H9 (cell line): ENCODE measurements around the gene NUP85. TPM values are rescaled to one million over a fixed set of nuclear protein-coding genes. Genes with fewer than 3 reads are reported as not detected.

Experiments used
- DNase-seq: peaks from one replicate; pipeline ENCODE4 v3.0.0-alpha.2; 2017
- H2AFZ ChIP-seq: one replicate; pipeline ENCODE4 v1.6.1; 2013; ENCODE audit warnings: mild to moderate bottlenecking, low read length, control low read depth, moderate library complexity
- H2AK5ac ChIP-seq: 2 replicates; pipeline ENCODE4 v1.6.1; 2013; ENCODE audit warnings: low read length, control low read depth, mixed read lengths; ENCODE audit not compliant: insufficient read length
- H2BK120ac ChIP-seq: one replicate; pipeline ENCODE4 v1.6.1; 2013; ENCODE audit warnings: low read depth, mild to moderate bottlenecking, low read length, control low read depth, inconsistent platforms; ENCODE audit not compliant: poor library complexity, severe bottlenecking
- H2BK12ac ChIP-seq: 2 replicates; pipeline ENCODE4 v1.6.1; 2013; ENCODE audit warnings: low read length, control low read depth, mixed read lengths, low read depth; ENCODE audit not compliant: insufficient read length
- H2BK15ac ChIP-seq: 2 replicates; pipeline ENCODE4 v1.6.1; 2013; ENCODE audit warnings: low read depth, low read length, control low read depth
- H2BK20ac ChIP-seq: one replicate; pipeline ENCODE4 v1.6.1; 2013; ENCODE audit warnings: low read depth, mild to moderate bottlenecking, low read length, control low read depth, inconsistent platforms; ENCODE audit not compliant: poor library complexity, severe bottlenecking
- H2BK5ac ChIP-seq: 2 replicates; pipeline ENCODE4 v1.6.1; 2013; ENCODE audit warnings: low read length, control low read depth, mixed read lengths; ENCODE audit not compliant: insufficient read length
- H3K14ac ChIP-seq: 2 replicates; pipeline ENCODE4 v1.6.1; 2013; ENCODE audit warnings: low read length, control low read depth; ENCODE audit not compliant: insufficient read depth
- H3K18ac ChIP-seq: 2 replicates; pipeline ENCODE4 v1.6.1; 2013; ENCODE audit warnings: low read depth, mild to moderate bottlenecking, mixed read lengths, low read length, control low read depth; ENCODE audit not compliant: insufficient read length
- H3K23ac ChIP-seq: 2 replicates; pipeline ENCODE4 v1.6.1; 2013; ENCODE audit warnings: low read length, control low read depth, mixed read lengths, low read depth; ENCODE audit not compliant: insufficient read length
- H3K23me2 ChIP-seq: 2 replicates; pipeline ENCODE4 v1.6.1; 2013; ENCODE audit warnings: low read depth, mild to moderate bottlenecking, mixed read lengths, low read length, control low read depth; ENCODE audit not compliant: insufficient read length, poor library complexity, severe bottlenecking
- H3K27ac ChIP-seq: 2 replicates; pipeline ENCODE4 v1.5.1; 2013; ENCODE audit warnings: low read length, control low read depth, mixed read lengths, low read depth; ENCODE audit not compliant: insufficient read length
- H3K27me3 ChIP-seq: 2 replicates; pipeline ENCODE4 v1.6.1; 2013; ENCODE audit warnings: low read length, control low read depth, inconsistent platforms; ENCODE audit not compliant: insufficient read depth
- H3K4ac ChIP-seq: 2 replicates; pipeline ENCODE4 v1.6.1; 2013; ENCODE audit warnings: low read depth, mild to moderate bottlenecking, control low read depth, inconsistent platforms, low read length, moderate library complexity
- H3K4me1 ChIP-seq: 2 replicates; pipeline ENCODE4 v1.6.1; 2013; ENCODE audit warnings: low read length, control low read depth, inconsistent platforms; ENCODE audit not compliant: insufficient read depth
- H3K4me2 ChIP-seq: 2 replicates; pipeline ENCODE4 v1.6.1; 2013; ENCODE audit warnings: low read length, control low read depth, mixed read lengths; ENCODE audit not compliant: insufficient read length, insufficient read depth
- H3K56ac ChIP-seq: 2 replicates; pipeline ENCODE4 v1.6.1; 2013; ENCODE audit warnings: low read depth, mild to moderate bottlenecking, mixed read lengths, low read length, control low read depth; ENCODE audit not compliant: insufficient read length
- H3K79me1 ChIP-seq: 2 replicates; pipeline ENCODE4 v1.6.1; 2013; ENCODE audit warnings: low read depth, mild to moderate bottlenecking, moderate library complexity, low read length, control low read depth, inconsistent platforms; ENCODE audit not compliant: insufficient read depth, poor library complexity, severe bottlenecking
- H3K79me2 ChIP-seq: 2 replicates; pipeline ENCODE4 v1.6.1; 2013; ENCODE audit warnings: low read length, control low read depth, inconsistent platforms; ENCODE audit not compliant: insufficient read depth
- H3K9ac ChIP-seq: 2 replicates; pipeline ENCODE4 v1.6.1; 2013; ENCODE audit warnings: low read length, control low read depth, mixed read lengths; ENCODE audit not compliant: insufficient read length; ENCODE audit errors: extremely low read depth
- H3K9me3 ChIP-seq: one replicate; pipeline ENCODE4 v1.6.1; 2013; ENCODE audit warnings: low read depth, low read length, inconsistent platforms; ENCODE audit not compliant: control insufficient read depth
- H3T11ph ChIP-seq: one replicate; pipeline ENCODE4 v1.6.1; 2013; ENCODE audit warnings: mild to moderate bottlenecking, low read length, control low read depth, inconsistent platforms
- H4K20me1 ChIP-seq: one replicate; pipeline ENCODE4 v1.6.1; 2013; ENCODE audit not compliant: control insufficient read depth, insufficient read length, insufficient read depth
- H4K5ac ChIP-seq: 2 replicates; pipeline ENCODE4 v1.6.1; 2013; ENCODE audit warnings: low read depth, mild to moderate bottlenecking, mixed read lengths, low read length, control low read depth; ENCODE audit not compliant: insufficient read length
- H4K8ac ChIP-seq: replicated peaks from 2 replicates; pipeline ENCODE4 v1.6.1; 2013; ENCODE audit warnings: low read length, control low read depth, mixed read lengths, low read depth; ENCODE audit not compliant: insufficient read length
- H4K91ac ChIP-seq: 2 replicates; pipeline ENCODE4 v1.6.1; 2013; ENCODE audit warnings: low read depth, mild to moderate bottlenecking, moderate library complexity, mixed read lengths, low read length, control low read depth; ENCODE audit not compliant: insufficient read length
- H3K27ac Mint-ChIP-seq, 3 experiments: 2 replicates in 2 of 3; 3 replicates in 1 of 3; pipeline ENCODE4 v1.8.0; 2020 to 2021; ENCODE audit warnings: mixed read lengths in 3 of 3, mild to moderate bottlenecking in 1 of 3, moderate library complexity in 1 of 3
- H3K27me3 Mint-ChIP-seq: 2 replicates; pipeline ENCODE4 v1.8.0; 2021; ENCODE audit warnings: low read depth, mild to moderate bottlenecking, moderate library complexity, mixed read lengths
- H3K36me3 Mint-ChIP-seq, 3 experiments: 2 replicates in 2 of 3; 3 replicates in 1 of 3; pipeline ENCODE4 v1.8.0; 2020 to 2021; ENCODE audit warnings: low read depth in 3 of 3, mixed read lengths in 3 of 3; ENCODE audit not compliant: insufficient read depth in 1 of 3
- H3K4me1 Mint-ChIP-seq, 2 experiments: 2 replicates each; pipeline ENCODE4 v1.8.0; 2020; ENCODE audit warnings: mixed read lengths in 2 of 2
- H3K4me3 Mint-ChIP-seq, 2 experiments: 2 replicates in 1 of 2; 3 replicates in 1 of 2; pipeline ENCODE4 v1.8.0; 2020 to 2021; ENCODE audit warnings: mild to moderate bottlenecking in 2 of 2, mixed read lengths in 2 of 2, moderate library complexity in 1 of 2
- H3K9me3 Mint-ChIP-seq, 2 experiments: 2 replicates in 1 of 2; 3 replicates in 1 of 2; pipeline ENCODE4 v1.8.0; 2020; ENCODE audit warnings: mild to moderate bottlenecking in 2 of 2, mixed read lengths in 2 of 2, moderate library complexity in 1 of 2
- CTCF ChIP-seq: fragments of 200-600 bp; sonication (generic); conservative IDR thresholded peaks from 3 replicates; pipeline ENCODE4 v1.8.0; 2021; ENCODE audit warnings: antibody characterized with exemption, mild to moderate bottlenecking
- WGBS: extraction: QIAGEN DNeasy Blood & Tissue Kit; methylation state at CpG from one replicate; pipeline ENCODE4 v1.1.7; 2013; ENCODE audit warnings: missing lambda C conversion rate, low lambda C conversion rate, mixed read lengths; ENCODE audit not compliant: insufficient read length; ENCODE audit errors: extremely low coverage; 5-methylcytosine and 5-hydroxymethylcytosine counted together
- total RNA-seq: library from RNA; stranded (reverse); gene quantifications from 2 replicates; pipeline ENCODE4 v1.2.1, GENCODE V29; 2021

Gene NUP85
- total RNA-seq, 1 experiment from 2014 or later = 145 TPM

GRCh38 chr17:75239214-75239613 is 33.7 kb downstream of the NUP85 start:
- no peaks in the 10 kb centered on the region for H3K9me3 ChIP-seq
- no peaks in the 10 kb centered on the region for H3K79me2 ChIP-seq
- WGBS = no CpG with 5 or more reads among the region's 12 CpGs
- H3K23me2 ChIP-seq = no peaks in the 10 kb centered on the region
- no peak for DNase-seq
- H3T11ph ChIP-seq = no peak overlapping the region
- H3K4ac ChIP-seq = no peak overlapping the region
- H4K91ac ChIP-seq = no peak overlapping the region
- no peak overlapping the region for H3K9ac ChIP-seq
- H3K18ac ChIP-seq = no peak overlapping the region
- no peak overlapping the region for H2BK12ac ChIP-seq
- no peak overlapping the region for H2BK15ac ChIP-seq
- no peak overlapping the region for H3K4me2 ChIP-seq
- no peak overlapping the region for H2BK120ac ChIP-seq
- peak overlapping the region in 1 of 3 experiments; percentile 91; a peak in 1 of 7 replicates for H3K27ac Mint-ChIP-seq
- H3K4me1 Mint-ChIP-seq = peaks cover 8 to 15% of the 10 kb centered on the region in 2 experiments
- H3K36me3 Mint-ChIP-seq = peaks cover 35 to 87% (median 82%) of the 10 kb centered on the region in 3 experiments; a peak in 6 of 7 replicates
- H3K79me1 ChIP-seq = no peaks in the 10 kb centered on the region
- H4K5ac ChIP-seq = no peak overlapping the region
- no peak overlapping the region for H4K8ac ChIP-seq
- H3K4me3 Mint-ChIP-seq = no peak overlapping the region
- no peaks in the 10 kb centered on the region for H3K27me3 Mint-ChIP-seq
- H2AK5ac ChIP-seq = no peak overlapping the region
- no peaks in the 10 kb centered on the region for H3K4me1 ChIP-seq
- no peak for TF ChIP-seq CTCF
- no peak overlapping the region for H3K23ac ChIP-seq
- H2BK5ac ChIP-seq = no peak overlapping the region
- H3K9me3 Mint-ChIP-seq = no peaks in the 10 kb centered on the region
- H2AFZ ChIP-seq = no peak overlapping the region
- H4K20me1 ChIP-seq = peaks cover 4% of the 10 kb centered on the region
- no peaks in the 10 kb centered on the region for H3K27me3 ChIP-seq
- H3K14ac ChIP-seq = no peak overlapping the region
- H3K56ac ChIP-seq = no peak overlapping the region
- H2BK20ac ChIP-seq = no peak overlapping the region
- H3K27ac ChIP-seq = no peak overlapping the region
